ENCODE data around the gene RHEB.

RHEB gene

GRCh38 chr7:151489498-151489897, 30.2 kb downstream of the RHEB start:
- peaks cover 2% of the 10 kb centered on the region for H3K4me1 ChIP-seq
- TF ChIP-seq CTCF (IDR thresholded peaks at IDR 0.05): no peak

DNA sequence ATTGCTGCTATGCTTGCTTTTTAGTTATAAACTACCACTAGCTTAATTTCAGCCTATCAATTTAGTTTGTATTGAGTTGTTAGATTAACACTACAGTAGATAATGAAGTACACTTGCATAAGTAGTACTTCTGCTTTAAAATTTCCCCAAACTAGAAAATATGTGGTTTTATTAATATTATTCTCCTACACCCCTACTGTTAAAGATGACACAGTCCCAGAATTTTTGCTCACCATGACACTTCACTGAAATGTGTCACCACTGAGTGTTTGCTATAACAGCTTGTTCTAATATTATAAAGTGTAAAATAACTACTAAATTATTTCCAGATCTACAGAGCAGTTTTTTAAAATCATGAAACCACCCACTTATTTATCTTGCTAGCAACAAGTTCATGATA, 31.6 kb downstream of the RHEB start:
- H3K4me2 ChIP-seq (ENCODE audit: low read length): no peak overlapping the region
- H3K27me3 ChIP-seq (ENCODE audit: control insufficient read depth, insufficient read depth, low read length): no peaks in the 10 kb centered on the region
- no peak overlapping the region for H3K4me3 ChIP-seq (ENCODE audit: low read depth, low read length)
- peaks cover 2% of the 10 kb centered on the region for H3K4me1 ChIP-seq
- H3K79me2 ChIP-seq: peaks cover 10% of the 10 kb centered on the region
- H2AFZ ChIP-seq: no peak overlapping the region
- no peak for TF ChIP-seq CTCF (IDR thresholded peaks at IDR 0.05)
- H3K9me3 ChIP-seq (ENCODE audit: control insufficient read depth, low read length): no peaks in the 10 kb centered on the region
- H3K9ac ChIP-seq: no peak overlapping the region
- H3K36me3 ChIP-seq (ENCODE audit: control insufficient read depth, insufficient read depth, low read length): no peaks in the 10 kb centered on the region
- no peak overlapping the region for H3K27ac ChIP-seq

More at GRCh38 chr7:151489498-151489897, 30.2 kb downstream of the RHEB start:
- no peak overlapping the region for H3K27ac ChIP-seq
- no peak overlapping the region for H2AFZ ChIP-seq
- no peaks in the 10 kb centered on the region for H3K27me3 ChIP-seq (ENCODE audit: control insufficient read depth, insufficient read depth, low read length)
- no peak overlapping the region for H3K4me3 ChIP-seq (ENCODE audit: low read depth, low read length)
- H3K9ac ChIP-seq: no peak overlapping the region
- H3K4me2 ChIP-seq (ENCODE audit: low read length): no peak overlapping the region
- H3K9me3 ChIP-seq (ENCODE audit: control insufficient read depth, low read length): no peaks in the 10 kb centered on the region
- peaks cover 10% of the 10 kb centered on the region for H3K79me2 ChIP-seq
- H3K36me3 ChIP-seq (ENCODE audit: control insufficient read depth, insufficient read depth, low read length): no peaks in the 10 kb centered on the region

DNA sequence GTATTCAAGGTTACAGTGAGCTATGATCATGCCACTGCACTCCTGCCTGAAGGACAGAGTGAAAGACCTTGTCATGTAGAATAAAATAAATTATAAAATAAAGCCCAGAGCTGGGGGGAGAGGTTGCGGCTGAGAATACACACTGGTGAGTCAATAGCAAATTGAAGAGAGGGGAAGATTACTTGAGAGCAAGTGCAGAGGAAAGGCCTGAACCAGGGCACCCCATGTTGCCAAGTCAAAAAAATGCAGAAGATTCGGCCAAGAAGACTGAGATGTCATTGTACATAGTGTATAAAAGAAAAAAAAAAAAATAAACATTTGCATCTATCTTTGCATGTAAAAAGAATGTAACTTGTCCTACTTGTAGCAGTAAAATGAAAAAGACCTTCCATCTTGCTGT, 32.5 kb downstream of the RHEB start:
- TF ChIP-seq CTCF (IDR thresholded peaks at IDR 0.05): no peak
- Histone ChIP-seq H2AFZ (no peak overlapping the region), H3K9ac (no peak overlapping the region), H3K4me2 (ENCODE audit: low read length) (no peak overlapping the region), H3K79me2 (peaks cover 5% of the 10 kb centered on the region), H3K36me3 (ENCODE audit: control insufficient read depth, insufficient read depth, low read length) (no peaks in the 10 kb centered on the region), H3K27me3 (ENCODE audit: control insufficient read depth, insufficient read depth, low read length) (no peaks in the 10 kb centered on the region), H3K4me3 (ENCODE audit: low read depth, low read length) (no peak overlapping the region), H3K27ac (no peak overlapping the region), H3K4me1 (peaks cover 2% of the 10 kb centered on the region), H3K9me3 (ENCODE audit: control insufficient read depth, low read length) (no peaks in the 10 kb centered on the region)

- H3K4me1 ChIP-seq: peaks cover 2% of the 10 kb centered on the region
- H3K36me3 ChIP-seq (ENCODE audit: control insufficient read depth, insufficient read depth, low read length): no peaks in the 10 kb centered on the region
- no peak overlapping the region for H2AFZ ChIP-seq
- no peak overlapping the region for H3K27ac ChIP-seq
- no peak for TF ChIP-seq CTCF (IDR thresholded peaks at IDR 0.05)
- H3K27me3 ChIP-seq (ENCODE audit: control insufficient read depth, insufficient read depth, low read length): no peaks in the 10 kb centered on the region
- no peak overlapping the region for H3K4me2 ChIP-seq (ENCODE audit: low read length)
- peaks cover 3% of the 10 kb centered on the region for H3K79me2 ChIP-seq
- H3K4me3 ChIP-seq (ENCODE audit: low read depth, low read length): no peak overlapping the region
- H3K9ac ChIP-seq: no peak overlapping the region
- H3K9me3 ChIP-seq (ENCODE audit: control insufficient read depth, low read length): no peaks in the 10 kb centered on the region
Measured at GRCh38 chr7:151486074-151486473, 33.6 kb downstream of the RHEB start.

DNA sequence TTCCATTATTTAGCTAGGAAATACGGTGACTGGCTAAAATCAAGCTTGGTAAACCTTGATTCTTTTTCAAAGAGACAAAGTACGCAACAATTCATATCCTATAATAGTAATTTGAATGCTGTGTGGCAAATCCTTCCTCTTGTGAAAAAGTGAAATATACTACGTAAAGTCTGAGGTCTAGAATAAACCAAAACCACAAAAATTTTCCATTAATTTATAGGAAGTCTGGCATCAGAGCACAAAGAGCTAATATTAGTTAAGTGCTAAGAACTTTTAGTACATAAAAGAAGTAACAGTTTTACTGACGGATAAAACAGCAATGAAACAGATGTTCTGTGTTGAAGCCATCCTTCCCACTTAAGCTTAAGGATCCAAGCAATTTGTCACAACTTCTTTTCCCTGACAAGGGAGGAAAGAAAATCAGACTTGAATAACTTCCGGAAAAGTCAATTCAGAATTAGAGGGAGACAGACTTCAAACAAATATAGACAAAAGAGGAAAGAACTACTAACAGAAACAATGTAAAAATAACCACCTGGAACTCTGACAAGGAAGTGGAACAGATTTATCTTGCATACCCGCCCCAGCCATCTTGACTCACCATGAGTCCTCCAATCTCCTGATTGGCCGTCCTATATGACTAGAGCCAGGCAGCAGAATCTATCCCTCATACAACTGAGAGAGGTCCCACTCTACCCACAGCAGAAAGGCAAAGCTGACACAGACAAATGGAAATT, 34.6 kb downstream of the RHEB start:
- Histone ChIP-seq H3K27me3 (ENCODE audit: control insufficient read depth, insufficient read depth, low read length) (no peaks in the 10 kb centered on the region), H3K4me3 (ENCODE audit: low read depth, low read length) (no peak overlapping the region), H3K9me3 (ENCODE audit: control insufficient read depth, low read length) (no peaks in the 10 kb centered on the region), H3K27ac (no peak overlapping the region), H3K4me1 (peaks cover 2% of the 10 kb centered on the region), H3K9ac (no peak overlapping the region), H2AFZ (no peak overlapping the region), H3K36me3 (ENCODE audit: control insufficient read depth, insufficient read depth, low read length) (no peaks in the 10 kb centered on the region), H3K4me2 (ENCODE audit: low read length) (no peak overlapping the region), H3K79me2 (peaks cover 3% of the 10 kb centered on the region)
- TF ChIP-seq CTCF (IDR thresholded peaks at IDR 0.05): no peak
